Keratinocyte (primary cell): ENCODE measurements around the gene ZNF578. TPM values are rescaled to one million over a fixed set of nuclear protein-coding genes. Genes with fewer than 3 reads are reported as not detected.
A peak's percentile ranks its signal among the peaks of the same experiment; 100 is the strongest.
"Not testable (repeated sequence)": the region's sequence is repeated elsewhere in the genome, so short reads cannot be mapped to it uniquely, and the experiment has no call there.

Source experiments
- DNase-seq: peaks from one replicate; pipeline ENCODE4 v3.0.0-alpha.2; 2011; ENCODE audit warnings: low read depth, missing footprints, low spot score
- FAIRE-seq: peaks from 2 replicates; lab custom pipeline; 2011; peaks lifted over from hg19 to GRCh38; lab: Jason Lieb, UNC
- H2AFZ ChIP-seq: 2 replicates; pipeline ENCODE4 v1.6.0; 2012; ENCODE audit warnings: low read length, control low read depth, inconsistent platforms; ENCODE audit not compliant: control insufficient read depth
- H3K27ac ChIP-seq: 2 replicates; pipeline ENCODE4 v1.5.1; 2011; ENCODE audit warnings: low read length; ENCODE audit not compliant: control insufficient read depth, insufficient read depth
- H3K27me3 ChIP-seq: 3 replicates; pipeline ENCODE4 v1.6.0; 2011; ENCODE audit warnings: low read length; ENCODE audit not compliant: control insufficient read depth, insufficient read depth; ENCODE audit errors: extremely low read depth
- H3K36me3 ChIP-seq, 2 experiments: 2 replicates in 1 of 2; 3 replicates in 1 of 2; pipeline ENCODE4 v1.5.1; 2011; ENCODE audit warnings: low read length in 2 of 2, mild to moderate bottlenecking in 1 of 2; ENCODE audit not compliant: control insufficient read depth in 2 of 2, insufficient read depth in 2 of 2; ENCODE audit errors: extremely low read depth in 1 of 2
- H3K4me1 ChIP-seq: 3 replicates; pipeline ENCODE4 v1.5.1; 2011; ENCODE audit warnings: low read length; ENCODE audit not compliant: control insufficient read depth, insufficient read depth; ENCODE audit errors: extremely low read depth
- H3K4me2 ChIP-seq: 3 replicates; pipeline ENCODE4 v1.6.0; 2011; ENCODE audit warnings: low read depth, low read length; ENCODE audit not compliant: control insufficient read depth, insufficient read depth; ENCODE audit errors: extremely low read depth
- H3K4me3 ChIP-seq, 3 experiments: fragments of 200-600 bp in 1 of 3; sonication (generic) in 1 of 3; 2 replicates in 2 of 3; 3 replicates in 1 of 3; pipeline ENCODE4 v1.5.1; 2011 to 2016; ENCODE audit warnings: low read length in 3 of 3, mild to moderate bottlenecking in 3 of 3, control low read depth in 2 of 3, inconsistent platforms in 1 of 3, low read depth in 1 of 3, mixed read lengths in 1 of 3, mixed run types in 1 of 3, moderate library complexity in 1 of 3; ENCODE audit not compliant: control insufficient read depth in 2 of 3, insufficient read depth in 2 of 3; ENCODE audit errors: extremely low read depth in 1 of 3
- H3K79me2 ChIP-seq: 2 replicates; pipeline ENCODE4 v1.6.0; 2012; ENCODE audit warnings: low read length; ENCODE audit not compliant: control insufficient read depth, insufficient read depth
- H3K9ac ChIP-seq: 3 replicates; pipeline ENCODE4 v1.6.0; 2011; ENCODE audit warnings: low read length; ENCODE audit not compliant: control insufficient read depth, insufficient read depth; ENCODE audit errors: extremely low read depth
- H3K9me1 ChIP-seq: 3 replicates; pipeline ENCODE4 v1.6.0; 2011; ENCODE audit warnings: low read length; ENCODE audit not compliant: control insufficient read depth, insufficient read depth; ENCODE audit errors: extremely low read depth
- H3K9me3 ChIP-seq: 2 replicates; pipeline ENCODE4 v1.5.1; 2012; ENCODE audit warnings: low read depth, low read length; ENCODE audit not compliant: control insufficient read depth
- H4K20me1 ChIP-seq: 3 replicates; pipeline ENCODE4 v1.6.0; 2011; ENCODE audit warnings: low read length; ENCODE audit not compliant: control insufficient read depth, insufficient read depth; ENCODE audit errors: extremely low read depth
- CTCF ChIP-seq, 3 experiments: IDR thresholded peaks in 1 of 3; conservative IDR thresholded peaks in 1 of 3; optimal IDR thresholded peaks in 1 of 3; 2 replicates in 2 of 3; 3 replicates in 1 of 3; pipeline versions ENCODE3 to v1.5.1; 2011; ENCODE audit warnings: low read length in 3 of 3, mild to moderate bottlenecking in 3 of 3, moderate library complexity in 2 of 3, control low read depth in 1 of 3, inconsistent platforms in 1 of 3; ENCODE audit not compliant: insufficient read depth in 2 of 3; ENCODE audit errors: extremely low read depth in 1 of 3
- EZH2 ChIP-seq: IDR thresholded peaks from one replicate; pipeline ENCODE4 v1.6.1; 2012; ENCODE audit warnings: inconsistent platforms, mild to moderate bottlenecking, low read length, moderate library complexity
- dilution Hi-C: fragments of 300-500 bp; cut with MboI; formaldehyde crosslinking; loops from one replicate; pipeline ENCODE4 v1.7.0; 2020; ENCODE audit warnings: low sequenced_read_pairs; ENCODE audit not compliant: extremely low pct_ligation_motif_present
- polyA plus RNA-seq, 5 experiments: library from polyadenylated mRNA; depleted of rRNA in 3 of 5; stranded (reverse) in 3 of 5; stranded (forward) in 1 of 5; unstranded in 1 of 5; fragments of >200 nt; gene quantifications; 1 replicate in 1 of 5; 2 replicates in 3 of 5; 3 replicates in 1 of 5; pipeline versions ENCODE4 v1.2.1 to v1.2.3, GENCODE V29; 2011 to 2012; ENCODE audit warnings: missing spikeins in 2 of 5, low read depth in 1 of 5, low replicate concordance in 1 of 5

ZNF578 gene
- polyA plus RNA-seq, 1 donor (not counting 4 experiments of a cell fraction or from before 2014, with no cell fraction given): 0.79 TPM

GRCh38 chr19:52535771-52536447, 82.6 kb downstream of the ZNF578 start:
- H3K27ac ChIP-seq: peak overlapping the region; percentile 54
- H4K20me1 ChIP-seq: no peaks in the 10 kb centered on the region
- H3K36me3 ChIP-seq: peaks cover 1 to 2% of the 10 kb centered on the region in 2 experiments
- H3K9ac ChIP-seq: peak overlapping the region; percentile 59
- no peaks in the 10 kb centered on the region for H3K9me1 ChIP-seq
- peaks cover 10% of the 10 kb centered on the region for H3K79me2 ChIP-seq
- TF ChIP-seq EZH2: no peak
- no peak for TF ChIP-seq CTCF (optimal IDR thresholded peaks at IDR 0.05 in 1 of 3, IDR thresholded peaks at IDR 0.05 in 1 of 3, conservative IDR thresholded peaks at IDR 0.05 in 1 of 3; ENCODE audit: extremely low read depth in 1 of 3, insufficient read depth in 2 of 3, low read length in 3 of 3)
- no peaks in the 10 kb centered on the region for H3K9me3 ChIP-seq
- H3K4me3 ChIP-seq: peak overlapping the region; percentile 40 to 63 (median 62)
- dilution Hi-C loops: no loop called here
- peak overlapping the region; percentile 72 for H3K4me2 ChIP-seq
- peak; percentile 33 for DNase-seq
- no peaks in the 10 kb centered on the region for H3K27me3 ChIP-seq
- peak; percentile 41 for FAIRE-seq
- peak overlapping the region; percentile 66 for H2AFZ ChIP-seq
- H3K4me1 ChIP-seq: peaks cover 4% of the 10 kb centered on the region

DNA sequence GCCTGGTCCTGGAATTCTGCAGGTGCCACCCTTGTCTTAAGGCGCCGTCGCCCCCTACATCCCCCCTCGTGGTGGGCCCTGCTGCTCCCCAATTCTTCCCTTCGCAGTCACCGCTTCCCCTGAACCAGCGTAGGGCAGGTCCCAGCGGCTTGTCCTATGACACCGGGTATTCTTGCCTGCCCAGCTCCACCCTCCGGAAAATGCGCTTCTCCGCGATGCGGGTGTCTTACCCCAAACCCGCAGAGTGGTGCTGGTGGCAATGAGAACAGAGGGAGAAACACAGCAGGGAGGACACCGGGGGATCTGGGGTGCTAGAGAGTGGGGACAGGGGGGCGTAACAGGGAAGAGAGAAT, 83.1 kb downstream of the ZNF578 start:
- Histone ChIP-seq H4K20me1 (no peaks in the 10 kb centered on the region), H3K9me3 (no peaks in the 10 kb centered on the region), H3K27ac (peak overlapping the region; percentile 54), H2AFZ (peak overlapping the region; percentile 66), H3K79me2 (peaks cover 7% of the 10 kb centered on the region), H3K4me2 (peak overlapping the region; percentile 72), H3K9ac (peak overlapping the region; percentile 59), H3K27me3 (no peaks in the 10 kb centered on the region), H3K4me3 (peak overlapping the region; percentile 40 to 63 (median 55)), H3K36me3 (no peaks in the 10 kb centered on the region), H3K4me1 (peaks cover 4% of the 10 kb centered on the region), H3K9me1 (no peaks in the 10 kb centered on the region)
- TF ChIP-seq EZH2 (no peak), CTCF (optimal IDR thresholded peaks at IDR 0.05 in 1 of 3, IDR thresholded peaks at IDR 0.05 in 1 of 3, conservative IDR thresholded peaks at IDR 0.05 in 1 of 3; ENCODE audit: extremely low read depth in 1 of 3, insufficient read depth in 2 of 3, low read length in 3 of 3) (no peak)
- no peak for FAIRE-seq
- dilution Hi-C loops: no loop called here
- DNase-seq: no peak

- H3K36me3 ChIP-seq, H3K27me3 ChIP-seq, H3K4me2 ChIP-seq, H3K27ac ChIP-seq, H3K9ac ChIP-seq, H3K4me1 ChIP-seq, H3K9me3 ChIP-seq, FAIRE-seq, H4K20me1 ChIP-seq, H2AFZ ChIP-seq, DNase-seq, H3K79me2 ChIP-seq, H3K9me1 ChIP-seq, H3K4me3 ChIP-seq, dilution Hi-C loops: not testable (repeated sequence)
Observed at GRCh38 chr19:52538815-52539214, 85.5 kb downstream of the ZNF578 start.

GRCh38 chr19:52541176-52541575, 87.8 kb downstream of the ZNF578 start:
- dilution Hi-C loops: not testable (repeated sequence)

More at GRCh38 chr19:52541176-52541575, 87.8 kb downstream of the ZNF578 start:
- not testable (repeated sequence) for H3K79me2 ChIP-seq, H3K9ac ChIP-seq, H3K36me3 ChIP-seq, DNase-seq, H2AFZ ChIP-seq, H3K9me3 ChIP-seq, H4K20me1 ChIP-seq, H3K4me3 ChIP-seq, H3K27ac ChIP-seq, FAIRE-seq, H3K9me1 ChIP-seq, H3K27me3 ChIP-seq, H3K4me1 ChIP-seq, H3K4me2 ChIP-seq
